Fibroblast of lung (primary cell): ENCODE results near the gene FHOD3. TPM values are rescaled to one million over a fixed set of nuclear protein-coding genes. Genes with fewer than 3 reads are reported as not detected.

Experiments
- DNase-seq, 2 donors: peaks; one replicate each; pipeline versions ENCODE4 v3.0.0 to v3.0.0-alpha.2; 2010; ENCODE audit warnings: low read depth in 2 of 2
- H2AFZ ChIP-seq: 2 replicates; pipeline ENCODE4 v1.5.1; 2012; ENCODE audit warnings: low read length, control low read depth, inconsistent platforms
- H3K27ac ChIP-seq: 2 replicates; pipeline ENCODE4 v1.5.1; 2011; ENCODE audit warnings: low read length, control low read depth; ENCODE audit not compliant: insufficient read depth
- H3K27me3 ChIP-seq: 2 replicates; pipeline ENCODE4 v1.5.1; 2011; ENCODE audit warnings: mild to moderate bottlenecking, low read length; ENCODE audit not compliant: control insufficient read depth, insufficient read depth
- H3K36me3 ChIP-seq: 2 replicates; pipeline ENCODE4 v1.5.1; 2011; ENCODE audit warnings: low read length; ENCODE audit not compliant: control insufficient read depth, insufficient read depth
- H3K4me1 ChIP-seq: 2 replicates; pipeline ENCODE4 v1.5.1; 2011; ENCODE audit warnings: low read length; ENCODE audit not compliant: control insufficient read depth, insufficient read depth; ENCODE audit errors: extremely low read depth
- H3K4me2 ChIP-seq: 2 replicates; pipeline ENCODE4 v1.5.1; 2011; ENCODE audit warnings: low read length, control low read depth; ENCODE audit not compliant: insufficient read depth; ENCODE audit errors: extremely low read depth
- H3K4me3 ChIP-seq, 4 experiments: fragments of 200-600 bp in 1 of 4; sonication (generic) in 1 of 4; replicated peaks in 1 of 4; 2 replicates each; pipeline ENCODE4 v1.5.1; 2011 to 2016; ENCODE audit warnings: low read length in 4 of 4, low read depth in 3 of 4, mild to moderate bottlenecking in 3 of 4, control low read depth in 2 of 4, inconsistent platforms in 1 of 4, mixed read lengths in 1 of 4; ENCODE audit not compliant: insufficient read depth in 1 of 4; ENCODE audit errors: control extremely low read depth in 1 of 4
- H3K79me2 ChIP-seq: 2 replicates; pipeline ENCODE4 v1.5.1; 2012; ENCODE audit warnings: mild to moderate bottlenecking, low read length, inconsistent platforms; ENCODE audit not compliant: control insufficient read depth, insufficient read depth
- H3K9ac ChIP-seq: 2 replicates; pipeline ENCODE4 v1.5.1; 2011; ENCODE audit warnings: mild to moderate bottlenecking, low read length, control low read depth; ENCODE audit not compliant: insufficient read depth
- H3K9me3 ChIP-seq: 2 replicates; pipeline ENCODE4 v1.5.1; 2012; ENCODE audit warnings: low read depth, low read length; ENCODE audit not compliant: control insufficient read depth, insufficient read depth
- H4K20me1 ChIP-seq: 2 replicates; pipeline ENCODE4 v1.5.1; 2011; ENCODE audit warnings: low read length; ENCODE audit not compliant: control insufficient read depth, insufficient read depth; ENCODE audit errors: extremely low read depth
- EZH2 ChIP-seq: IDR thresholded peaks from 2 replicates; pipeline ENCODE4 v1.5.1; 2012; ENCODE audit warnings: low read length, control low read depth, mild to moderate bottlenecking; ENCODE audit errors: missing control alignments
- polyA plus RNA-seq, 2 donors: library from polyadenylated mRNA; depleted of rRNA in 1 of 2; stranded (reverse) in 1 of 2; unstranded in 1 of 2; fragments of >200 nt; gene quantifications; 2 replicates each; pipeline ENCODE4 v1.2.1, GENCODE V29; 2011 to 2012; ENCODE audit warnings: missing spikeins in 1 of 2
- total RNA-seq: library from RNA; depleted of rRNA; stranded (reverse); fragments of >200 nt; gene quantifications from 2 replicates; pipeline ENCODE4 v1.2.1, GENCODE V29; 2014
- TF ChIP-seq, protein P1 (sequence below), 2 donors: IDR thresholded peaks in 1 of 2; conservative IDR thresholded peaks in 1 of 2; 1 replicate in 1 of 2; 2 replicates in 1 of 2; pipeline ENCODE4 v1.5.1; 2011 to 2012; ENCODE audit warnings: low read length in 2 of 2, control low read depth in 1 of 2, inconsistent platforms in 1 of 2, low read depth in 1 of 2, mild to moderate bottlenecking in 1 of 2

Gene FHOD3
- total and polyA plus RNA-seq, 2 donors (not counting 1 experiment from before 2014, with no cell fraction given): 16.1 to 28.2 TPM

DNA sequence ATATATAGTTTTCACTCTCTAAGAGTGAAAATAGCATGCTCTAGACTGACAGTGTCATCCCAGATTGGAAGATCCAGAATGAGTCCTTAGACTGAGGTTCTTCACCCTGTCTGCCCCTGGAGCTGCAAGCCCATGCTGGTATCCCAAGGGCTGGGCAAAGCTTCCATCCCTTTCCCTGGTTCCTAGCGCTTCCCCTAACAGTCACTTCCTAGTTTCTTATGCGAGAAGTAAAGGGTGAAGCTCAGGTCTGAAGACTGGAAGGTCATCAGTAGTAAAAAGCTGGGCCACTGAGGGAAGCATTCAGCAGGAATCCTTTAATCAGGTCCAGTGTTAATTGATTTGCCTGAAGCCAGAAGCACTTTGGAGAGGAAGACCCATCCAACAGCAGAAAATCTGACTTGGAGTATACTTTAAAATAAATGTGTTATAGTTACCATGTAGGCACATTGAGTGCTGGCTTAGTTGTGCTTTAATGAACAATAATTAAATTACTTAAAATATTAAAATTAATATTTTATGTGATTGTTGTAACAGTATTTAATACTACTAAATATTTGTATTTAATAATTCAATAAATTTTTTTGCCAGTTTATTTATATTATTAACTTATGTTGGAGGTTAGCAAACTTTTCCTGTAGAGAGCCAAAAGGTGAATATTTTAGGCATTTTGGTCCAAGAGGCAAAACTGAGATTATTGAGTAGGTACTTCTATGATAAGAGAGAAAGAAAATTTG is 237.9 kb downstream of the FHOD3 start:
- no peak for TF ChIP-seq EZH2
- TF ChIP-seq, protein P1, sequence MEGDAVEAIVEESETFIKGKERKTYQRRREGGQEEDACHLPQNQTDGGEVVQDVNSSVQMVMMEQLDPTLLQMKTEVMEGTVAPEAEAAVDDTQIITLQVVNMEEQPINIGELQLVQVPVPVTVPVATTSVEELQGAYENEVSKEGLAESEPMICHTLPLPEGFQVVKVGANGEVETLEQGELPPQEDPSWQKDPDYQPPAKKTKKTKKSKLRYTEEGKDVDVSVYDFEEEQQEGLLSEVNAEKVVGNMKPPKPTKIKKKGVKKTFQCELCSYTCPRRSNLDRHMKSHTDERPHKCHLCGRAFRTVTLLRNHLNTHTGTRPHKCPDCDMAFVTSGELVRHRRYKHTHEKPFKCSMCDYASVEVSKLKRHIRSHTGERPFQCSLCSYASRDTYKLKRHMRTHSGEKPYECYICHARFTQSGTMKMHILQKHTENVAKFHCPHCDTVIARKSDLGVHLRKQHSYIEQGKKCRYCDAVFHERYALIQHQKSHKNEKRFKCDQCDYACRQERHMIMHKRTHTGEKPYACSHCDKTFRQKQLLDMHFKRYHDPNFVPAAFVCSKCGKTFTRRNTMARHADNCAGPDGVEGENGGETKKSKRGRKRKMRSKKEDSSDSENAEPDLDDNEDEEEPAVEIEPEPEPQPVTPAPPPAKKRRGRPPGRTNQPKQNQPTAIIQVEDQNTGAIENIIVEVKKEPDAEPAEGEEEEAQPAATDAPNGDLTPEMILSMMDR (conservative IDR thresholded peaks at IDR 0.05 in 1 of 2, IDR thresholded peaks at IDR 0.05 in 1 of 2; ENCODE audit: low read depth in 1 of 2, low read length in 2 of 2): no peak
- Histone ChIP-seq H2AFZ (no peak overlapping the region), H3K36me3 (no peaks in the 10 kb centered on the region)

DNA sequence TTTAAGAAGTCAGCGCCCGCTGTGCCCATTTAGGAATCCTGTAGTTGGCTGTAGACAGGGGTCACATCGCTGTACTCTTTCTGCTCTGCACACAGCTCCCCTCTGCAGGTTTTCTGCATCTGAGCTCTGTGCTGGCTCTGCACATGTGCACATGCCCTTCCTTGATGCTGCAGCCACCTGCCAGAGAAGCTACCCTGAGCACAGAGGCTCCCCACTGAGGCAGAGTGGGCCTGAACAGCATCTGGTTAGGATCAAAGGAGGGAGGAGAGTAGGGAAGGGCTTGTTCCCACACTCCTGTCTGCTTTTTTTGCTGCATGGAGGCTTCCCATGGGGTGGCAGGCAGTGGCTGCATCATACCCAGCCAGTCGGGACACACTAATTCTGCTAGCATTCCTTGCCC is 238.9 kb downstream of the FHOD3 start:
- H4K20me1 ChIP-seq: no peaks in the 10 kb centered on the region
- H3K9me3 ChIP-seq: no peaks in the 10 kb centered on the region
- H3K36me3 ChIP-seq: no peaks in the 10 kb centered on the region
- no peak overlapping the region for H3K4me2 ChIP-seq
- no peaks in the 10 kb centered on the region for H3K79me2 ChIP-seq
- no peak for DNase-seq
- no peaks in the 10 kb centered on the region for H3K4me1 ChIP-seq
- H3K9ac ChIP-seq: no peak overlapping the region
- H3K27ac ChIP-seq: no peak overlapping the region
- H3K4me3 ChIP-seq: no peak overlapping the region
- no peak for TF ChIP-seq EZH2
- H3K27me3 ChIP-seq: no peaks in the 10 kb centered on the region
- H2AFZ ChIP-seq: no peak overlapping the region

More for the DNA sequence above, 237.9 kb downstream of the FHOD3 start:
- H3K27me3 ChIP-seq: no peaks in the 10 kb centered on the region
- no peaks in the 10 kb centered on the region for H4K20me1 ChIP-seq
- no peak overlapping the region for H3K4me3 ChIP-seq
- no peak for DNase-seq
- no peak overlapping the region for H3K27ac ChIP-seq
- H3K9me3 ChIP-seq: no peaks in the 10 kb centered on the region
- H3K4me2 ChIP-seq: no peak overlapping the region
- H3K79me2 ChIP-seq: no peaks in the 10 kb centered on the region
- no peaks in the 10 kb centered on the region for H3K4me1 ChIP-seq
- H3K9ac ChIP-seq: no peak overlapping the region

DNA sequence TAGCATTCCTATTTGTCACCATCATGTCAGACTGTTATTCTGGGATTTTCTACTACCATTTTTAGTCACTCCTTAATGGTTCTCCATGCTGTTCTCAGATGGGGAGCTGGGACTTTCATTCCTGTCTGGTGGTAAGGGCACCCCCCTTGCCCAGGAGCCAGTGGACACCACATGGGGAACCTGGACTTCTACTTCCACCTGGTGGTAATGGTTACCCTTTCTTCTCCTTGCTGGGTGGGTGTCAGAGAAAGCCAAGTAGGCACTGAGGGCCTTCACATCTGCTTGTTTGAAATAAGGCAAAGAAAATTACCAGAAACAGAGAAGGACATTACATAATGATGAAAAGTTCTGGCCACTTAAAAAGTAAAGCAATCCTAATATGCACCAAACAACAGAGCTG is 239.8 kb downstream of the FHOD3 start:
- no peaks in the 10 kb centered on the region for H3K4me1 ChIP-seq
- H3K79me2 ChIP-seq: no peaks in the 10 kb centered on the region
- no peak for DNase-seq
- no peak overlapping the region for H3K4me2 ChIP-seq
- no peak overlapping the region for H3K27ac ChIP-seq
- no peaks in the 10 kb centered on the region for H3K9me3 ChIP-seq
- no peaks in the 10 kb centered on the region for H4K20me1 ChIP-seq
- no peak overlapping the region for H2AFZ ChIP-seq
- no peak overlapping the region for H3K9ac ChIP-seq
- H3K36me3 ChIP-seq: no peaks in the 10 kb centered on the region
- H3K4me3 ChIP-seq: no peak overlapping the region
- H3K27me3 ChIP-seq: no peaks in the 10 kb centered on the region
- TF ChIP-seq, protein P1 (conservative IDR thresholded peaks at IDR 0.05 in 1 of 2, IDR thresholded peaks at IDR 0.05 in 1 of 2; ENCODE audit: low read depth in 1 of 2, low read length in 2 of 2): no peak
- TF ChIP-seq EZH2: no peak
